H1 (cell line): ENCODE data around the gene LMX1A. TPM values are rescaled to one million over a fixed set of nuclear protein-coding genes. Genes with fewer than 3 reads are reported as not detected.

Experiments
- CREB1 ChIP-seq: IDR thresholded peaks from 2 replicates; pipeline ENCODE4 v1.6.1; 2012; ENCODE audit warnings: inconsistent platforms
- RNF2 ChIP-seq: fragments of 200-900, 300-1000 bp; sonication (generic); IDR thresholded peaks from 2 replicates; pipeline ENCODE4 v1.7.1; 2016; ENCODE audit warnings: borderline replicate concordance, low read depth, mild to moderate bottlenecking, antibody characterized with exemption, low read length; ENCODE audit not compliant: poor library complexity, severe bottlenecking; ENCODE audit errors: missing control alignments
- SP1 ChIP-seq: IDR thresholded peaks from 2 replicates; pipeline ENCODE4 v1.6.1; 2011; ENCODE audit warnings: low read depth, low read length
- TEAD4 ChIP-seq: IDR thresholded peaks from 2 replicates; pipeline ENCODE4 v1.6.1; 2012; ENCODE audit warnings: low read depth, low read length, inconsistent platforms, mixed read lengths
- ZNF274 ChIP-seq: IDR thresholded peaks from 2 replicates; pipeline ENCODE4 v1.7.0; 2012; ENCODE audit warnings: low read length, borderline replicate concordance; ENCODE audit errors: extremely low read depth
- polyA plus RNA-seq, 7 experiments: library from polyadenylated mRNA; depleted of rRNA in 3 of 7; stranded (reverse) in 5 of 7; unstranded in 2 of 7; fragments of >200 nt in 5 of 7; fragments of 200-250 nt in 2 of 7; gene quantifications; 1 replicate in 5 of 7; 2 replicates in 1 of 7; 4 replicates in 1 of 7; pipeline versions ENCODE4 v1.2.1 to v1.2.3, GENCODE V29; 2011 to 2013; ENCODE audit warnings: missing spikeins in 2 of 7, mixed read lengths in 2 of 7
- total RNA-seq: library from RNA; stranded (reverse); fragmentation: NEBNext Ultra II Directional; extraction: Animal tissue kit (Norgen Biotek cat#: 25700); gene quantifications from 2 replicates; pipeline ENCODE4 v1.2.1, GENCODE V29; 2021
- TF ChIP-seq, protein P1 (sequence below): IDR thresholded peaks from 2 replicates; pipeline ENCODE4 v1.6.1; 2012; ENCODE audit warnings: low read length, inconsistent platforms

Gene LMX1A
- total and polyA plus RNA-seq, 2 of the 8 experiments (the other 6 are each of a cell fraction or from before 2014, with no cell fraction given): not detected

DNA sequence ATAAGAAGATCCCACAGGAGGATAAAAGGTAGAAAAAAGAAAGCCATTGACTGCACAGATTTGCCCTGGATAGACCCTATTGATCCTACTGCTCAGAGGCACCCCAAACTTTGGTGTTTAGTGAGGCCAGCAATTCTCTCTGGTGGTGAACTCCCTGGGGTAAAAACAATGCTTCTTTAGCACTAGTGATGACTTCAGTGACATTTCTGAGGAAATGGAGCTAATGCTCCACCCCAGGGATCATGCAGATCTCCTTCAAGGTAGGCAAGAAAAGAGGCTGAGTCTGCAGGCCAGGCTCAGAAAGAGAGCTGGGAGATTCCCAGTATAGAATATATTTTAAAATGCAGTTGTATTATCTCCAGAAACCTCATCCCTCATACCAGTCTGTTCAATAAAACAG, 140.3 kb downstream of the LMX1A start (continued):
- TF ChIP-seq TEAD4 (no peak), CREB1 (no peak), ZNF274 (no peak), SP1 (no peak), RNF2 (no peak)
- TF ChIP-seq, protein P1, sequence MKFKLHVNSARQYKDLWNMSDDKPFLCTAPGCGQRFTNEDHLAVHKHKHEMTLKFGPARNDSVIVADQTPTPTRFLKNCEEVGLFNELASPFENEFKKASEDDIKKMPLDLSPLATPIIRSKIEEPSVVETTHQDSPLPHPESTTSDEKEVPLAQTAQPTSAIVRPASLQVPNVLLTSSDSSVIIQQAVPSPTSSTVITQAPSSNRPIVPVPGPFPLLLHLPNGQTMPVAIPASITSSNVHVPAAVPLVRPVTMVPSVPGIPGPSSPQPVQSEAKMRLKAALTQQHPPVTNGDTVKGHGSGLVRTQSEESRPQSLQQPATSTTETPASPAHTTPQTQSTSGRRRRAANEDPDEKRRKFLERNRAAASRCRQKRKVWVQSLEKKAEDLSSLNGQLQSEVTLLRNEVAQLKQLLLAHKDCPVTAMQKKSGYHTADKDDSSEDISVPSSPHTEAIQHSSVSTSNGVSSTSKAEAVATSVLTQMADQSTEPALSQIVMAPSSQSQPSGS: no peak
